GM12865 (cell line): ENCODE data around the gene PLEKHG3.
A peak's percentile ranks its signal among the peaks of the same experiment; 100 is the strongest.

Experiments
- DNase-seq: peaks from one replicate; pipeline ENCODE4 v3.0.0; 2010; ENCODE audit warnings: low read depth
- H3K4me3 ChIP-seq: 2 replicates; pipeline ENCODE4 v1.5.1; 2011; ENCODE audit warnings: mild to moderate bottlenecking, low read depth, low read length, control low read depth
- TF ChIP-seq, protein P1 (sequence below): IDR thresholded peaks from 2 replicates; pipeline ENCODE4 v1.5.1; 2011; ENCODE audit warnings: low read length, control low read depth, low read depth, inconsistent platforms; ENCODE audit not compliant: insufficient read depth; ENCODE audit errors: missing control alignments

Gene PLEKHG3

DNA sequence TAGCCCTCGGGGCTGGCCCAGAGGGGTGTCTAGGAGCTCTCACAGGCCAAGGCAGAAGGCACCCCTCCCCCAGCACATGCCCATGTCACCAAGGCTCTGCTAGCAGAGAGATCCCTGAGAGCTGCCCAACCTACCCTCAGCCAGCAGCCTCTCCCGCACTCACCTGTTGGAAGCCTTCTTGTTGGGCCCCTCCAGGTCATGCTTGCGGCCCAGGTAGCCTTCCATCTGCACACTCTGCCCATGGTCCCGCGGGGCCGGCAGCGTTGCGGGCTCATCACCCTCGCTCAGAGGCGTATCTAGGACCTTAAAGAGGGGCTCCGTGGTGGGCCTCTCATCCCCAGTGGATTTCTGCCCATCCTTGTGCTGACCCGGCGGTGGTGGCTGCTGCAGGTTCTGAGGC is 49.1 kb downstream of the PLEKHG3 start:
- TF ChIP-seq, protein P1, sequence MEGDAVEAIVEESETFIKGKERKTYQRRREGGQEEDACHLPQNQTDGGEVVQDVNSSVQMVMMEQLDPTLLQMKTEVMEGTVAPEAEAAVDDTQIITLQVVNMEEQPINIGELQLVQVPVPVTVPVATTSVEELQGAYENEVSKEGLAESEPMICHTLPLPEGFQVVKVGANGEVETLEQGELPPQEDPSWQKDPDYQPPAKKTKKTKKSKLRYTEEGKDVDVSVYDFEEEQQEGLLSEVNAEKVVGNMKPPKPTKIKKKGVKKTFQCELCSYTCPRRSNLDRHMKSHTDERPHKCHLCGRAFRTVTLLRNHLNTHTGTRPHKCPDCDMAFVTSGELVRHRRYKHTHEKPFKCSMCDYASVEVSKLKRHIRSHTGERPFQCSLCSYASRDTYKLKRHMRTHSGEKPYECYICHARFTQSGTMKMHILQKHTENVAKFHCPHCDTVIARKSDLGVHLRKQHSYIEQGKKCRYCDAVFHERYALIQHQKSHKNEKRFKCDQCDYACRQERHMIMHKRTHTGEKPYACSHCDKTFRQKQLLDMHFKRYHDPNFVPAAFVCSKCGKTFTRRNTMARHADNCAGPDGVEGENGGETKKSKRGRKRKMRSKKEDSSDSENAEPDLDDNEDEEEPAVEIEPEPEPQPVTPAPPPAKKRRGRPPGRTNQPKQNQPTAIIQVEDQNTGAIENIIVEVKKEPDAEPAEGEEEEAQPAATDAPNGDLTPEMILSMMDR, result no peak
- no peak overlapping the region for H3K4me3 ChIP-seq
- no peak for DNase-seq

DNA sequence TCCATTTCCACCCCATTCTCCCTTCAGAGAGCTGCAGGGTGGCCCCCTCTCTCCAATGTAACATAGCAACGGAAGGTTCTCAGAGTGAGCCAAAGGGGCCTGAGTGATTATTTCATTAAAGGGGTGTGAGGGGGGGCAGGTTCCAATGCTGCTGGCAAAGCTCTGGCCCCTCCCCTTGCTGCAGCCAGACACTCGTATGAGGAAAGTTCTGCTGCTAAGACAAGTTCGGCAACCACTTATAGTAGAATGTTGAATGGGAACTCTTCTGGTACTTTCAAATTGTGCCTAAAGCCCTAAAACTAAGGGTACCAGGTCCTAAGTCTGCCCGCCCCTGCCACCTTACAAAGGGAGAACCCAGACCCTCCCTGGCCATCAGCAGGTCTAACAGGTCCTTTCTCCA is 49.8 kb downstream of the PLEKHG3 start:
- TF ChIP-seq, protein P1, result no peak
- DNase-seq, result no peak
- H3K4me3 ChIP-seq, result no peak overlapping the region

DNA sequence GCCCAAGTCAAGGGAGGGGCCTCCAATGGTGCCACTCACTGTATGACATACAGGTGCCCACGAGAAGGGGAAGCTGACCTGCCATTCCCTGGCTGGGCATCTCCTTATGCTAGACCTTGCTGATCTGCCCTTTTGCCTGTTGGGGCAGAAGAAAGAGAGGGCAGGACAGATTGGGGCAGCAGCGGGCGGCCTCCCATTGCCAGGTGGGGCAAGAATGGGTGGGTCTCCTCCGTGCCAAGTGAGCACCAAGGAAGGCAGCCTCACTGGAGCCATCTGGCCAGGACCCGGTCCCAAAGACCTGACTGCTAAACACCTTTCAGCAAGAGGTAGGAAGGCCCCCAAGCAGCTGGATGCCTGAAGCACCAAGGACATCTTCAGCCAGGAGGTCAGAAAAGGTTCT is 50.5 kb downstream of the PLEKHG3 start:
- TF ChIP-seq, protein P1, result no peak
- DNase-seq, result no peak
- H3K4me3 ChIP-seq, result no peak overlapping the region

DNA sequence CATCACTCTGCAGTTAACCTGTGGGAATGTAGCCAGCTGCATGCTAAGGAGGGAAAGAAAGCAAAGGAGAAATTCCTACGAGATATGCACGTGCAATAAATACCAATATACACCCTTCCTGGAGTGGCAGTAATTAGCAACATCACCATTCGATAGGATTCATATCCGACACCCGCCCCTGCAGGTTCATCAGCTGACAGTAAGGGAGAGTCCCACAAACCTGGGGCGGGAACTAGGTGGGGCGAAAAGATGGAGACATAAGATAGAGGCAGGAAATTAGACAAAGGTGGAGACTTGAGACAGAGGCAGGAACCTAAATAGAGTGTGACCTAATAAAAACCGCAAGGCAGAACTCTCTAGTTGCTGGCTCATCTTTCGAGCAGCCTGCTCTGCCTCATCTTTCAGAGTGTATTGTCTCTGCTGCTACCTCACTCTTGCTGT is 51.6 kb downstream of the PLEKHG3 start:
- H3K4me3 ChIP-seq, result no peak overlapping the region
- TF ChIP-seq, protein P1, result no peak
- DNase-seq, result peak; percentile 48

DNA sequence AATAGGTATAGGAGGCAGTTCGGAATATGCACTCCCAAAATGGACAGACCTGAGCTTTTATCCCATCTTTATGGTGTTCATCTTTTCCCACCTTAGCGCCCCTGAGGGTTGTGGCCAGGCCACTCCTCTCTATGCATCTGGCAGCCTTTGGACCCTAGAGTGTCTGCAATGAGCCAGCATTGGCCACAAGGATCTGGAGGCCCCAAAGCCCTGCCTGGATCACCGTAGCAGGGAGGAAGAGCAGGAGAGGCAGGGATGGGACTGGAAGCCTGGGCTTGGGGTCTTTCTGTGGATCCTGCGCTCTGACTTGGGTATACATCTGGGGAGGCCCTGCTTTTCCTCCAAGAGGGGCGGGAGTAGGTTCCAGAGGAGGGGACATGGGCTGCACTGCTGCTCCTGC is 52.5 kb downstream of the PLEKHG3 start:
- TF ChIP-seq, protein P1, result no peak
- no peak overlapping the region for H3K4me3 ChIP-seq
- no peak for DNase-seq

DNA sequence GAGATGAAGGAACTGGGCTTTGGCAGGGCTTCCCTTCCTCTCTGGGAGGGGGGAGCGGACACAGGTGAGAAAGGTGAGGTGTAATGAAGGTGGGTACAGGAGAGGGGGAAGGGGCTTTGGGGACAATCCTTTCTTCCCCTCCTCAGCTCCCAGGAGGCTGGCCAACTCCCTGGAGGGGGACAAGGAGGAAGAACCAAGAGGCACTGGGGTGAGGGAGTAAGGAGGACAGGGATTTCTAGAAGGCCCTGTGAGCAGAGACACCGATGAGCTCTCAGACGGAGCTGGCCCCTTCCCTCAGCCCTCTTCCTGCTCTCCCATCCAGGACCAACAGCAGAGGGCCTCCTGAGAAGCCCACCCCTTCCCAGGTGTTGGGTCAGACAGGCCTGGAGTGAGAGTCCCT is 53.4 kb downstream of the PLEKHG3 start:
- H3K4me3 ChIP-seq, result no peak overlapping the region
- TF ChIP-seq, protein P1, result no peak
- DNase-seq, result no peak

DNA sequence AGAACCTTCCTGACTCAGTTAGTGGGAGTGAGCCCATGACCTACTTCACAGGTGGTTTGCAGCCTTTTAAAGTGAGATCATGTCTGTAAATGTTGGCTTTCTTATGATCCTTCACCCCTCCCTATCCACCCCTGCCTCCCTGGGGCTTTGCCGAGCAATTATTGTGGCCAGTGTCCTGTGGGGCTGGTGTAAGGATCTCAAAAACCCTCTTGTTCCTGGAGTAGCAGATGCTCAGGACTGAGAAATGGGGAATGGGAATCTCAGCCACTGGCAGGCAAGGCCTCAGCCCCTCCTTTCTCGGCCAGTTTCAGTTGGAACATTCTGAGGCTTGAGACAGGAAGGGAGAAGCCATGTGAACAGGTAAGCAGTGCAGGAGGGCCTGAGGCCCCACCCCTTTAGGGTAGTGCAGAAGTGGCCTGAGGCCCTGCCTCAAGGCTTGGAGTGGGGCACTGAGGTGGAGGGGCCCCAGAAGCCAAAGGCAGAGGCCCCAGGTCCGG is 53.8 kb downstream of the PLEKHG3 start:
- TF ChIP-seq, protein P1, result no peak
- H3K4me3 ChIP-seq, result no peak overlapping the region
- no peak for DNase-seq
